H1 (cell line): ENCODE measurements around the gene TERB1. TPM values are rescaled to one million over a fixed set of nuclear protein-coding genes. Genes with fewer than 3 reads are reported as not detected.

Experiments
- CTCF ChIA-PET: fragments of 300-600 bp; sonication (Branson Sonifier 250); formaldehyde crosslinking; loops from one replicate; lab custom pipeline; 2021; ENCODE audit not compliant: partially characterized antibody; lab: Charles Lee
- POLR2A ChIA-PET: fragments of 300-600 bp; sonication (Branson Sonifier 250); formaldehyde crosslinking; loops from one replicate; lab custom pipeline; 2021; ENCODE audit warnings: inconsistent platforms; ENCODE audit not compliant: partially characterized antibody; lab: Charles Lee
- DNase-seq, 2 experiments: peaks; one replicate each; pipeline versions ENCODE4 v3.0.0 to v3.0.0-alpha.2; 2010 to 2022; ENCODE audit warnings: low spot score in 2 of 2, low read depth in 1 of 2, mixed read lengths in 1 of 2
- FAIRE-seq: peaks from 2 replicates; lab custom pipeline; 2011; peaks lifted over from hg19 to GRCh38; lab: Jason Lieb, UNC
- H2AFZ ChIP-seq: 2 replicates; pipeline ENCODE4 v1.8.1; 2012; ENCODE audit warnings: low read length, inconsistent platforms
- H2AK5ac ChIP-seq: 2 replicates; pipeline ENCODE4 v1.6.1; 2013; ENCODE audit warnings: low read depth, low read length
- H2BK120ac ChIP-seq: replicated peaks from 2 replicates; pipeline ENCODE3; 2013; ENCODE audit warnings: low read depth, low read length, inconsistent platforms
- H2BK12ac ChIP-seq: 2 replicates; pipeline ENCODE4 v1.6.1; 2013; ENCODE audit warnings: low read depth, low read length
- H2BK15ac ChIP-seq: 2 replicates; pipeline ENCODE4 v1.6.1; 2013; ENCODE audit warnings: low read length
- H2BK20ac ChIP-seq: 2 replicates; pipeline ENCODE4 v1.6.1; 2013; ENCODE audit warnings: low read length
- H2BK5ac ChIP-seq: 2 replicates; pipeline ENCODE4 v1.6.1; 2013; ENCODE audit warnings: low read depth, low read length
- H3K14ac ChIP-seq: 2 replicates; pipeline ENCODE4 v1.6.1; 2013; ENCODE audit warnings: inconsistent platforms; ENCODE audit not compliant: insufficient read length
- H3K18ac ChIP-seq: 2 replicates; pipeline ENCODE4 v1.6.1; 2013; ENCODE audit warnings: low read length; ENCODE audit errors: extremely low read depth
- H3K23ac ChIP-seq: 2 replicates; pipeline ENCODE4 v1.6.1; 2013; ENCODE audit warnings: inconsistent platforms; ENCODE audit not compliant: insufficient read length
- H3K23me2 ChIP-seq: 2 replicates; pipeline ENCODE4 v1.6.1; 2013; ENCODE audit warnings: low read depth, low read length
- H3K27ac ChIP-seq: 2 replicates; pipeline ENCODE4 v1.6.1; 2011; ENCODE audit warnings: low read depth, low read length, inconsistent platforms
- H3K27me3 ChIP-seq, 4 experiments: replicated peaks in 1 of 4; 1 replicate in 1 of 4; 2 replicates in 3 of 4; pipeline versions ENCODE4 v1.6.1 to v1.8.1; 2011 to 2013; ENCODE audit warnings: low read length in 3 of 4, mild to moderate bottlenecking in 3 of 4, inconsistent platforms in 2 of 4, mixed read lengths in 2 of 4, moderate library complexity in 1 of 4; ENCODE audit not compliant: control insufficient read depth in 3 of 4, insufficient read depth in 3 of 4; ENCODE audit errors: extremely low read depth in 1 of 4
- H3K36me3 ChIP-seq, 4 experiments: 2 replicates each; pipeline versions ENCODE4 v1.6.1 to v1.8.1; 2011 to 2013; ENCODE audit warnings: mild to moderate bottlenecking in 4 of 4, low read length in 3 of 4, moderate library complexity in 2 of 4, control low read depth in 1 of 4, inconsistent platforms in 1 of 4; ENCODE audit not compliant: insufficient read depth in 4 of 4, control insufficient read depth in 2 of 4
- H3K4ac ChIP-seq: replicated peaks from 2 replicates; pipeline ENCODE3; 2013; ENCODE audit warnings: low read length, low read depth, mixed read lengths, inconsistent platforms; ENCODE audit not compliant: insufficient read length
- H3K4me1 ChIP-seq, 4 experiments: replicated peaks in 1 of 4; 1 replicate in 1 of 4; 2 replicates in 3 of 4; pipeline versions ENCODE4 v1.6.1 to v1.8.1; 2011 to 2013; ENCODE audit warnings: low read length in 3 of 4, inconsistent platforms in 2 of 4, mixed read lengths in 1 of 4; ENCODE audit not compliant: insufficient read depth in 4 of 4, control insufficient read depth in 3 of 4
- H3K4me2 ChIP-seq, 2 experiments: 2 replicates each; pipeline versions ENCODE4 v1.6.1 to v1.8.1; 2011 to 2013; ENCODE audit warnings: low read depth in 2 of 2, low read length in 2 of 2, control low read depth in 1 of 2, inconsistent platforms in 1 of 2, mild to moderate bottlenecking in 1 of 2; ENCODE audit not compliant: insufficient read depth in 1 of 2
- H3K4me3 ChIP-seq, 4 experiments: fragments of 200-600, 300-600 bp in 1 of 4; sonication (generic), shearing (Covaris generic), sonication (Bioruptor Twin) in 1 of 4; 2 replicates each; pipeline versions ENCODE4 v1.5.1 to v1.8.1; 2011 to 2016; ENCODE audit warnings: low read length in 4 of 4, low read depth in 3 of 4, control low read depth in 2 of 4, inconsistent platforms in 2 of 4, mild to moderate bottlenecking in 2 of 4, mixed read lengths in 1 of 4, moderate library complexity in 1 of 4; ENCODE audit not compliant: insufficient read depth in 2 of 4; ENCODE audit errors: extremely low read depth in 1 of 4
- H3K56ac ChIP-seq: replicated peaks from 2 replicates; pipeline ENCODE3; 2013; ENCODE audit warnings: low read depth, mild to moderate bottlenecking, mixed read lengths, low read length, inconsistent platforms; ENCODE audit not compliant: insufficient read length
- H3K79me1 ChIP-seq: 2 replicates; pipeline ENCODE4 v1.6.1; 2013; ENCODE audit warnings: low read depth, low read length, control low read depth
- H3K79me2 ChIP-seq, 2 experiments: 2 replicates each; pipeline versions ENCODE4 v1.6.1 to v1.8.1; 2012 to 2013; ENCODE audit warnings: low read length in 2 of 2, mild to moderate bottlenecking in 2 of 2, inconsistent platforms in 1 of 2; ENCODE audit not compliant: insufficient read depth in 2 of 2, control insufficient read depth in 1 of 2
- H3K9ac ChIP-seq, 4 experiments: replicated peaks in 1 of 4; 1 replicate in 1 of 4; 2 replicates in 3 of 4; pipeline versions ENCODE4 v1.6.1 to v1.8.1; 2011 to 2013; ENCODE audit warnings: low read depth in 3 of 4, low read length in 3 of 4, control low read depth in 2 of 4, mild to moderate bottlenecking in 2 of 4, moderate library complexity in 2 of 4, inconsistent platforms in 1 of 4; ENCODE audit errors: extremely low read depth in 1 of 4
- H3K9me3 ChIP-seq, 2 experiments: 2 replicates each; pipeline versions ENCODE4 v1.6.1 to v1.8.1; 2012 to 2013; ENCODE audit warnings: mild to moderate bottlenecking in 2 of 2, moderate library complexity in 2 of 2, control low read depth in 1 of 2, inconsistent platforms in 1 of 2, low read depth in 1 of 2, low read length in 1 of 2, mixed read lengths in 1 of 2; ENCODE audit not compliant: insufficient read depth in 2 of 2
- H4K20me1 ChIP-seq, 2 experiments: replicated peaks in 1 of 2; 2 replicates each; pipeline versions ENCODE3 to v1.8.1; 2011 to 2013; ENCODE audit warnings: inconsistent platforms in 2 of 2, low read length in 2 of 2, mild to moderate bottlenecking in 1 of 2; ENCODE audit not compliant: insufficient read depth in 2 of 2, control insufficient read depth in 1 of 2
- H4K5ac ChIP-seq: 2 replicates; pipeline ENCODE4 v1.6.1; 2013; ENCODE audit warnings: low read length, low read depth, mixed read lengths, inconsistent platforms; ENCODE audit not compliant: insufficient read length
- H4K8ac ChIP-seq: 2 replicates; pipeline ENCODE4 v1.8.0; 2013; ENCODE audit warnings: mild to moderate bottlenecking, moderate library complexity, low read length, inconsistent platforms; ENCODE audit not compliant: insufficient read depth; ENCODE audit errors: extremely low read depth
- H4K91ac ChIP-seq: replicated peaks from 2 replicates; pipeline ENCODE3; 2013; ENCODE audit warnings: low read length, mixed read lengths, inconsistent platforms; ENCODE audit not compliant: insufficient read length
- CTCF ChIP-seq, 3 experiments: IDR thresholded peaks; 1 replicate in 2 of 3; 2 replicates in 1 of 3; pipeline versions ENCODE4 v1.5.1 to v1.6.1; 2011; ENCODE audit warnings: low read length in 3 of 3, mild to moderate bottlenecking in 3 of 3, inconsistent platforms in 2 of 3, low read depth in 1 of 3, moderate library complexity in 1 of 3; ENCODE audit not compliant: insufficient read depth in 1 of 3; ENCODE audit errors: control extremely low read depth in 1 of 3
- GTF2F1 ChIP-seq: IDR thresholded peaks from 2 replicates; pipeline ENCODE4 v1.6.1; 2012; ENCODE audit warnings: low read depth, low read length, improper control_type of control experiment, borderline replicate concordance
- JUND ChIP-seq: IDR thresholded peaks from 2 replicates; pipeline ENCODE4 v1.6.1; 2011; ENCODE audit warnings: mild to moderate bottlenecking, improper control_type of control experiment, low read length
- POLR2AphosphoS5 ChIP-seq: IDR thresholded peaks from 2 replicates; pipeline ENCODE4 v1.6.1; 2011; ENCODE audit warnings: low read depth, low read length
- RAD21 ChIP-seq, 2 experiments: IDR thresholded peaks in 1 of 2; conservative IDR thresholded peaks in 1 of 2; 2 replicates each; pipeline ENCODE4 v1.6.1; 2011; ENCODE audit warnings: low read depth in 2 of 2, low read length in 2 of 2, improper control_type of control experiment in 1 of 2, inconsistent platforms in 1 of 2, mild to moderate bottlenecking in 1 of 2, moderate library complexity in 1 of 2
- RXRA ChIP-seq: IDR thresholded peaks from 2 replicates; pipeline ENCODE4 v1.6.1; 2011; ENCODE audit warnings: low read depth, mild to moderate bottlenecking, low read length, moderate library complexity; ENCODE audit not compliant: insufficient read depth
- WGBS, 2 experiments: shearing (Covaris generic) in 1 of 2; methylation state at CpG; one replicate each; pipeline versions ENCODE4 v1.1.6 to v1.1.7; 2013 to 2015; ENCODE audit warnings: low lambda C conversion rate in 2 of 2, mixed read lengths in 2 of 2, inconsistent platforms in 1 of 2, low coverage in 1 of 2, missing lambda C conversion rate in 1 of 2; ENCODE audit not compliant: insufficient replicate concordance in 2 of 2, insufficient coverage in 1 of 2, insufficient read length in 1 of 2; ENCODE audit errors: extremely low coverage in 1 of 2, missing lambda C conversion rate in 1 of 2; 5-methylcytosine and 5-hydroxymethylcytosine counted together
- polyA plus RNA-seq, 7 experiments: library from polyadenylated mRNA; depleted of rRNA in 3 of 7; stranded (reverse) in 5 of 7; unstranded in 2 of 7; fragments of >200 nt in 5 of 7; fragments of 200-250 nt in 2 of 7; gene quantifications; 1 replicate in 5 of 7; 2 replicates in 1 of 7; 4 replicates in 1 of 7; pipeline versions ENCODE4 v1.2.1 to v1.2.3, GENCODE V29; 2011 to 2013; ENCODE audit warnings: missing spikeins in 2 of 7, mixed read lengths in 2 of 7
- total RNA-seq: library from RNA; stranded (reverse); fragmentation: NEBNext Ultra II Directional; extraction: Animal tissue kit (Norgen Biotek cat#: 25700); gene quantifications from 2 replicates; pipeline ENCODE4 v1.2.1, GENCODE V29; 2021

TERB1 gene
- total and polyA plus RNA-seq, 2 of the 8 experiments (the other 6 are each of a cell fraction or from before 2014, with no cell fraction given): not detected

DNA sequence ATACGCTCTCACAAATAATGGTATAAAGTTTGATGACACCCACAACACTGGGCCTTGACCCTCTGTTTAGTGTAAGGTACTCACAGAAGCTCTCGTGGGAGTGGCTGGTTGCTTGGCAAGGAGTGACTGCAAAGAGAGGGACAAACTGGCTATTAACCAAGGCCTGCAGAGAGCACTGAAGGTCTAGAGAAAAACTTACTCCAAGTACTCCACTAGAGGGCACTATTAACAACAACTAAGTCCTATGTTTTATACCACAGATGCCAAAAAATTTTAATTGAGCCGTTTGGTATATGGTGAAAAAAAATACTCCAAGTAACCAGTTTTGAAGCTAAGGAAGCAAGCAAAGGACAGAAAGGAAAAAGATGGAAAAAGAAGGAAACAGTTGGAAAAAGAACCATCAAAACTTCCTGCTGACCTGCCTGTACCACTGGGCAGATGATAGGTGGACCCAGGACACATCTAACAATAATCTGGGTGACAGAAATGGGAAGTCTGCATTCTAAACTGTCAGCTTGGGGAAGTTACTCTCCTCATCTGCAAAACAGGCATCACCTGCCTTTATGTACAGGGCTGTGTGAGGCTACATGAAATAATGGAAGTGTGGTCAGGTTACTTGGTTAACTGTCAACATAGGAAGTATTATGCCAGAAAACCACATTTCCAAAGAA lies 73.1 kb downstream of the TERB1 start:
- H3K56ac ChIP-seq: no peak overlapping the region
- 73% methylated on average over 3 of the region's 3 CpGs; no CpG with 5 or more reads in 1 of the 2 experiments for WGBS, 2 experiments
- H2BK15ac ChIP-seq: no peak overlapping the region
- H3K9me3 ChIP-seq: no peaks in the 10 kb centered on the region
- H3K18ac ChIP-seq: no peak overlapping the region
- H3K27ac ChIP-seq: no peak overlapping the region; the same call in 1 of the 2 replicates
- H2BK5ac ChIP-seq: peak overlapping the region; percentile 67; the same call in 1 of the 2 replicates
- no peak overlapping the region for H2AK5ac ChIP-seq
- H3K4me1 ChIP-seq: peaks cover 0 to 6% (median 5%) of the 10 kb centered on the region in 4 experiments; a peak in 6 of 7 replicates
- H3K36me3 ChIP-seq: peaks cover 23 to 91% (median 73%) of the 10 kb centered on the region in 4 experiments
- peaks cover 2 to 3% of the 10 kb centered on the region in 2 experiments for H4K20me1 ChIP-seq
- H3K4ac ChIP-seq: no peak overlapping the region
- H4K8ac ChIP-seq: no peak overlapping the region
- no peak overlapping the region for H3K9ac ChIP-seq
- H3K79me2 ChIP-seq: no peaks in the 10 kb centered on the region
- H3K14ac ChIP-seq: no peak overlapping the region
- H3K23ac ChIP-seq: no peak overlapping the region
- no peak for TF ChIP-seq RXRA
- peak in 2 of 3 experiments; percentile 52 to 58; a peak in 3 of 4 replicates for TF ChIP-seq CTCF (IDR thresholded peaks at IDR 0.05; ENCODE audit: control extremely low read depth in 1 of 3, insufficient read depth in 1 of 3, low read depth in 1 of 3, low read length in 3 of 3)
- TF ChIP-seq RAD21 (IDR thresholded peaks at IDR 0.05 in 1 of 2, conservative IDR thresholded peaks at IDR 0.05 in 1 of 2; ENCODE audit: low read depth in 2 of 2, low read length in 2 of 2): peak; percentile 37 to 50
- TF ChIP-seq GTF2F1: no peak
- TF ChIP-seq JUND: no peak
- TF ChIP-seq POLR2AphosphoS5: no peak
- TF ChIP-seq, all 59 proteins: peak for 2
- Histone ChIP-seq H3K27me3 (no peaks in the 10 kb centered on the region), H2BK120ac (no peak overlapping the region), H2AFZ (no peak overlapping the region), H3K23me2 (no peaks in the 10 kb centered on the region; the same call in 1 of the 2 replicates), H2BK20ac (no peak overlapping the region), H4K5ac (no peak overlapping the region), H3K79me1 (no peaks in the 10 kb centered on the region), H4K91ac (no peak overlapping the region), H3K4me3 (no peak overlapping the region), H2BK12ac (no peak overlapping the region), H3K4me2 (no peak overlapping the region)
- ChIA-PET CTCF (interaction anchor here (0.7 to 8.6 kb wide), 30 partner anchors 11 to 321 kb away, joined by 3 to 170 read pairs (median 4); partner anchors contain the start of genes DYNC1LI2 and NAE1), POLR2A (interaction anchor here (0.9 to 6.9 kb wide), 5 partner anchors 10 to 140 kb away, joined by 3 to 57 read pairs (median 7); partner anchors contain the start of gene DYNC1LI2)
- no peak for DNase-seq
- peak; percentile 85 for FAIRE-seq
